GM19043 (cell line): ENCODE data around the gene SAA1.
A peak's percentile ranks its signal among the peaks of the same experiment; 100 is the strongest.

ENCODE experiments used
- ATAC-seq: cut with Tn5 transposase; IDR thresholded peaks from one replicate; pipeline ENCODE4 v1.9.1; 2021; ENCODE audit warnings: low read depth; ENCODE audit not compliant: unreplicated experiment

SAA1 gene

DNA sequence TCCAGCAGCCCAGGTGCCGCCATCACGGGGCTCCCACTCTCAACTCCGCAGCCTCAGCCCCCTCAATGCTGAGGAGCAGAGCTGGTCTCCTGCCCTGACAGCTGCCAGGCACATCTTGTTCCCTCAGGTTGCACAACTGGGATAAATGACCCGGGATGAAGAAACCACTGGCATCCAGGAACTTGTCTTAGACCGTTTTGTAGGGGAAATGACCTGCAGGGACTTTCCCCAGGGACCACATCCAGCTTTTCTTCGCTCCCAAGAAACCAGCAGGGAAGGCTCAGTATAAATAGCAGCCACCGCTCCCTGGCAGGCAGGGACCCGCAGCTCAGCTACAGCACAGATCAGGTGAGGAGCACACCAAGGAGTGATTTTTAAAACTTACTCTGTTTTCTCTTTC lies at the start of gene SAA1:
Gene SAA1 (plus strand): TSS at position 316 of the 400 bp plus-strand sequence. CDS start 624 bp downstream, outside the sequence.
- ATAC-seq: no peak

- ATAC-seq: no peak
Measured at GRCh38 chr11:18221274-18221876, 44.7 kb upstream of the SAA1 start.

- ATAC-seq: no peak
Measured at GRCh38 chr11:18222814-18223421, 43.1 kb upstream of the SAA1 start.

DNA sequence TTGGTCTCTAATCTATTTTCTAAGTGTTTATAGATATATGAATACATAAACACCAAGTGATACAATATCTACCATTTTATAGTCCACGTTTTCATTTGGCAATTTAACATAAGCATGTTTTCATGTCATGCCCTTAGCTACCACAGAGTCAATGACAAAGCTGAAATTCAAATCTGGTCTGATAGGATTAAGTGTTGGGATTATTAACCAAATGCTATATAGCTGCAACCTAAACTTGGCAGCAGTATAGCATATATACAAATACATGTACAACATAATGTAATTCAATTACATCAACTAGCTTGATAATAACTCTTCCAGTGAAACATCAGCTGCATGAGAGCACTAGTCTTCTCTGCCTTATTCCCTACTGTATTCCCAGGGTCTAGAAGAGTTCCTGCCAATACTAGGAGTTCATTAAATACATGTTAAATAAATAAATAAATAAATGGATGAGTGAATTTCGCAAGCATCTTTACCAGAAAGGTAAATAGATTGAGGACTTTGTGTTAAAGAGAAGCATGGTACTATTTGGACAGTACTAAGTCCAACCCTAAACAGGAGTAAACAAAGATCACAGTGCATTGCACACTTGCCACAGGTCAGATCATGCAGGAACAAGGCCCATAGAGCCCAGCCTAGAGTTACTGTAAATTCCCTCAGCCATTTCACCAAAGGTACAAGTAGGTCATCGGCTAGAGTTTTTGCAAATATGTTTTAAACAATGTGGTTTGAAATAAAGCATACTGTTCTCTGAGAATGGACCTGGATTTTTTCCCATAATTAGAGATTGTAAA lies 42.3 kb upstream of the SAA1 start:
- ATAC-seq: no peak

DNA sequence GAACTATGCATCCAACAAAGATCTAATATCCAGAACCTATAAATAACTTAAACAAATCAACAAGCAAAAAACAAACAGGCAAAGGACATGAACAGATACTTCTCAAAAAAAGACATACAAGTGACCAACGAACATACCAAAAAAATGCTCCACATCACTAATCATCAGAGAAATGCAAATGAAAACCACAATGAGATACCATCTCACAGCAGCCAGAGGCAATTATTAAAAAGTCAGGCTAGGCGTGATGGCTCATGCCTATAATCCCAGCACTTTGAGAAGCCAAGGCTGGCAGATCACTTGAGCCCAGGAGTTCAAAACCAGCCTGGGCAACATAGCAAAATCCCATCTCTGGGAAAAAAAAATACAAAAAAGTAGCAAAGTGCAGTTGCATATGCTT lies 40.2 kb upstream of the SAA1 start:
- peak; percentile 35 for ATAC-seq

DNA sequence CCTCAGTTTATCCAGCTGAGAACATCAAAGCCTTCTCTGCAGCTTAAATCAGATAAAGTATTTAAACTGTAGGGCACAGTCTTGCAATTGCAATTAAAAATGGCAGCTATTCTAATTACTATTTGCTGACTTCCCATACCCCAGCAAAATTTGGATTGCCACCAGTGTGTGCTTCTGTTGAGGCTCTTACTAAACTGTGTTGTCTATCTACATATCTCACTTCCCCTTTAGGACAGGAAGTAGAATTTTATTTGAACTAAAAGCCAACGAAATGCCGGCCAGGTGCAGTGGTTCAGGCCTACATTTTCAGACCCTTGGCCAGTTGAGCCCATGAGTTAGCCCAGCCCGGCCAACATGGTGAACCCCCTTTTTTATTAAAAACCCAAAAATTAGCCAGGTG lies 36.6 kb upstream of the SAA1 start:
- ATAC-seq: peak; percentile 95

DNA sequence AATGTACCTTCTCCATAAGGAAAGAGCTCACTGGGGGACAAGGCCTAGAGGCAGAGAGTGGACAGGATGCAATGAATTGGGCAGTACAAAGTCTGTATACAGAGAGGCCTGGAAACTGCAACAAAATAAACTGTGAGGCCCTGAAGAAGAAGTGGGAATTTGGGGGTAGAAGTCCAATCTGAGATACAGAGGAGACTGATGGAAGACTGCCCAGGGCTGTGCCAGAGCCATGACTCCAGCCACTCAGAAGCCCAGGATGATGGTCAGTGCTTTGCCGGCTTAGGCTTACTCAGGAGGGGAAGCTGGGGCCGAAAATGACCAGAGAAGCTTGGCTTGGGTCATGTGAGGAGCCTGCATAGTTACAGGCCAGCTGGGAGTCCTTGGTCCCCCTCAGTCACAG lies 35.2 kb upstream of the SAA1 start:
- no peak for ATAC-seq

GRCh38 chr11:18233912-18234311 lies 32.2 kb upstream of the SAA1 start:
- ATAC-seq: no peak

DNA sequence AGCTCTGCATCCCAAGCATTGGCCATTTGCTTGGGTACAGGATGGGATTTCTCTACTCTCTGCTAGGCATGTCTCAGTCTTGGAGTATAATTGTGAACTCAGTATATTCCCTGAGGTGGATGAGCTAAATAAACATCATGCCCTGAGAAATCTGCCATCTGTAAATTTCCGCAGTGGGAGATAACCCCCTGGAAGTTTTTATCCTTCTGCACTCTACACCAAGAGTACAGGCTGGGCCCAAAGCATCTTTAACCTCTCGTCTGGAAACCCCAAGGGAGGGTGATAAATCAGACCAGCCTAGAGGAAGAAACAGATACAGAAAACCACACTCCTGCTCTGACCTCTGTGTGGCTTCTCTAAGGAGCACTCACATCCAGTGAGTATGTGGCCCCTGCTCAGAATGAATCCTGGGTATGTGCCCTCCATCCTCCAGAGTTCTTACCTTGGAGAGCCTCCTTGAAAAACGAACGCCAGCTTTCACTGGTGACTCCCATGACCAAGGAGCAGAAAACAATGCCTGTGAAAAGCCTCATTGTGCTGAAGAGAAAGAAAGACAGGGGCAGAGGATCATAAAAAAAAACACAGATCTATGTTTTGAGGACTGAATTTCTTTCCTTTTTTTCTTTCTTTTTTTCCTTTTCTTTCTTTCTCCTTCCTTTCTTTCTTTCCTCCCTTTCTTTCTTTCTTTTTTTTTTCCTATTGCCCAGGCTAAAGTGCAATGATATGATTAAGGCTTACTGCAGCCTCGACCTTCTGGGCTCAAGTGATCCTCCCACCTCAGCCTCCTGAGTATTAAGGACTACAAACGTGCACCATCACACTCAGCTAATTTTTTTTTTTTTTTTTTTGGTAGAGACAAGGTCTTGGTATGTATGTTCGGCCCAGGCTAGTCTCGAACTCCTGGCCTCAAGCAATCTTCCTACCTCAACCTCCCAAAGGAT lies 30.4 kb upstream of the SAA1 start:
- ATAC-seq: no peak

DNA sequence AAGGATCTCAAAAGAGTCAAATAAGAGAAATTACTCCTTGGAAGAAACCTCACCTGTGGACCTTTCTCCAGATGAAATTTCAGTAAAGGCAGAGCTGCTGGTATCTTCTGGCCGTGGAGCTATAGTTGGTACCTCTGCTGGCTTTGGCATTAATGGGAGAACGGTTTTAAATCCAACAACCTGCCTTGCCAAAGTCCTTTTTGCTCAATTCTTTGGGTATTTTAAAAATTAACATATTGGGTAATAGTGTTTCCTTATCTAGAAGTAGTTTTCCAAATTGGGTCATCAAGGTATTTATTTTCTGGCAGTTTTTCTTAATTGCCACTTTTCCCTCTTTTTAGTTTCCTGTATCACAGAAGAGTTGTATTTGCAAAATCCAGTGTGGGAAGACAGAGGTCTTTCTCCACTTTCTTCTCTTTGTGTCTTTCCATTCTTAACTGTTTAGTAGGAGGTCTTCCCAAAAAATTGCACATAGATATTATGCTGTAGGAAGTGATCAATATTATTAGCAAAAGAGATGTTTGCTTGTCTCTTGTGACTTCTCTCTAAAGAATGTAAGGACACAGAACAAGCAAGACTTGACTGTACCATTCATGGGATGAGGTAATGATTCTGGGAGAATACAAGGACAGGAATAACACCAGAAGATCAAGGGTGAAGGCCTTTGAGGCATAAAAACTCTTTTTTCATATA lies 29.3 kb upstream of the SAA1 start, which contains the start of gene SAA4:
Gene SAA4 (minus strand): TSS at position 139 of the 693 bp plus-strand sequence. CDS start 876 bp downstream, outside the sequence.
- ATAC-seq: no peak

DNA sequence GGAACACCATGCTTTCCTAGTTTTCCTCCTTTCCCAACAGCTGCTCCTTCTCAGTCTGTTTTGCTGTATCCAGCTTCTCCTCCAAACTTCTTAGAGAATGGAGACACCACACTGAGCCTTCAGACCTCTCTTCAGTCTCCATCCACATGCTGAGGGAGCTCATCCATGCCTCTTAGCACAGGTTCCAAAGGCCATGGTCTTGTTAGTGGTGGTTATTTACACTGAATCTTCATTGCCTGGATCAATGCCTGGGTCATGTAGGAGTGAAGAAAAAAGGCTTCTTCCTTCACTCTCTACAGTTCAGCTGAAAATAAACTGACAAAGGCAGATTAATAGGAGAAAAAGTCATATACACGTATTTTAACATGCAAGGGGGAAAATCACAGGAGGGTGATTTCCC lies 26.4 kb upstream of the SAA1 start:
- ATAC-seq: no peak

DNA sequence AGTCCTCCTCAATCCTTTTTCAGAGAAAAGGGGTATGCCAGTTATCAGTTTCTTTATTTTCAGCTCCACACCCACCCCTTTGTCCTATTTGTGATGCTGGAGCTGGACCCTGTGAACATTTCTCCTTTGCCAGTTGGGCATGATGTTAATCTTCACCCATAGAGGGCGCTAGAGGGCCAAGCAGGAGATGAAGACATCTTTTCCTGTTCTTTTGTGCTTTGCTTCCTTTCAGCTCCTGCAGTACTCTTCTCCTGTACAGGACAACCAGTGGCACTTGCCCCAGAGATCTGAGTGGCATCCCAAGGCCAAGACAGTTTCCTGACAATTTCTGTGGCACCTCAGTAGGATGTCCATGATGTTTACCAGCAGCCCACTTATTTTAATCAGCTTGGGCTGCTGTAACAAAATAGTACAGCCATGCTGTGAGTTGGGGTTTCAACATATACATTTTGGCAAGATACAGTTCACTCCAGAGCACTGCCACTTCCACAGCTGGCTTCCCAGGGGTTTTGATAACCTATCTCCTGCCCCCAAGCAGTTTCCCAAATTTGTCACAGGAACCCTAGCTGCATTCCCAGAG lies 22.2 kb upstream of the SAA1 start:
- no peak for ATAC-seq

- ATAC-seq: no peak
Measured at GRCh38 chr11:18245396-18245795, 20.7 kb upstream of the SAA1 start.

DNA sequence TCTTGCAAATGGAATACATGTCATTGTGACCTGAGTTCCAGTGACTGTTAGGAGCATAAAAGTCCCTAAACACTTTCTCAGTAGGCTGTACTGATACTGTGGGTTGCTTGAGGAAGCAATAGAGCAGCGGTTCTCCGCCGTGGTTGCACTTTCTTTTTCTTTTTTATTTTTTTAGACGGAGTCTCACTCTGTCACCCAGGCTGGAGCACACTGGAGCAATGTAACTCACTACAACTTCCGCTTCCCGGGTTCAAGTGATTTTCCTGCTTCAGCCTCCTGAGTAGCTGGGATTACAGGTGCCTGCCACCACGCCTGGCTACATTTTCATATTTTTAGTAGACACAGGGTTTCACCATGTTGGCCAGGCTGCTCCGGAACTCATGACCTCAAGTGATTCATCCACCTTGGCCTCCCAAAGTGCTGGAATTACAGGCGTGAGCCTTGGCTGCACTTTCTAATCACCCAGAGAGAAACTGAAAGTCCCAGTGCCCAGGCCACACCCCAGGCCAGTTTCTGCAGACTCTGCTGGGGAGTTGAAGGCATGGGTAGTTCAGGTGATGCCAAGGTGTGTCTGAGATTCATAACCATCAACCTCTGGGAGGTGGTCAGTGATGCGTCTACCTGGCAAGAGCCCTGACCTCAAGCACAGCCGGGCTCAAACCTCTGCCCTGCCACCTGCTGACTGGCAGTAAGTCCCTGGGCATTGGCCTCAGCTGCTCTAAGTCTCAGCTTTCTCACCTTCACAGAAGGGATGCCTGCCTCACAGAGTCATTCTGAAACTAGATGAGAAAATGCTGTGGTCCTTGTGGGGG lies 19.5 kb upstream of the SAA1 start:
- ATAC-seq: peak; percentile 77

GRCh38 chr11:18247191-18247581 lies 18.9 kb upstream of the SAA1 start:
- peak; percentile 14 for ATAC-seq

DNA sequence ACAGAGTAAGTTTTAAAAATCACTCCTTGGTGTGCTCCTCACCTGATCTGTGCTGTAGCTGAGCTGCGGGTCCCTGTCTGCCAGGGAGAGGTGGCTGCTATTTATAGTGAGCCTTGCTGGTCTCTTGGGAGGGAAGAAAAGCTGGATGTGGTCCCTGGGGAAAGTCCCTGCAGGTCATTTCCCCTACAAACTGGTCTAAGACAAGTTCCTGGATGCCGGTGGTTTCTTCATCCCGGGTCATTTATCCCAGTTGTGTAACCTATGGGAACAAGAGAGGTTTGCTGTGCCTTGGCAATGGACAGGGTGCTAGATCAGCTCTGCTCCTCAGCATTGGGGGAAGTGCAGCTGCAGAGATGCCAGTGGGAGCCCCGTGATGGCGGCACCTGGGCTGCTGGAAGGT lies 17.5 kb upstream of the SAA1 start, which contains the start of gene SAA2:
Gene SAA2 (minus strand): TSS at position 108 of the 400 bp plus-strand sequence. CDS start 657 bp downstream, outside the sequence.
- no peak for ATAC-seq

- ATAC-seq: no peak
Measured at GRCh38 chr11:18253233-18253632, 12.8 kb upstream of the SAA1 start.

DNA sequence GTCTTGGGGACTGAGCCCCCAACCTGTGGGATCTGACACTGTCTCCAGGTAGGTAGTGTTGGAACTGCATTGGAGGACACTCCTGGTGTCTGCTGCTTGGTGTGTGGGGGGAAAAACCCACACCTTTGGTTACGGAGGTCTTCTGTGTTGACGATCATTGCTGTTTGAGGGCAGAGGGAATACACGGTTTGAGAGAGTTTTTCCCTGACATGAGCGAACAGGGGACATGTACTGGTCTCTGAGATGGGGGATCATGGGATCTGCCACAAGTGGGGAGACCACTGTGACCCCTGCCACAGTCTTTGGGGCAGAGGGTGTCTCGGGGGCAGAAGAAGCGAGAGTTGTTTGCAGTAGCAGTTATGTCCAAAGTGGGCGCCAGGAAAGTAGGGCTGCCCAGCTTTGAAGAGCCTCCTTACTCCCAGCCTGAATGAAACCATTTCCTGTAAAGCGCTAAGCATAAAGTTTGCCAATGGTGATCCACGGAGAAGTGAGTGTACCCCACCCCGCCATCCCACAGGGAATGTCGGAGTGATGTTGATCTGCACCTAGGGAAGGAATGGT lies 12.2 kb upstream of the SAA1 start:
- ATAC-seq: no peak
